ENCODE measurements around the gene TLR5.

The TLR5 gene

GRCh38 chr1:223062177-223062576, 80.9 kb downstream of the TLR5 start:
- no peak for DNase-seq

GRCh38 chr1:223059526-223059925, 83.5 kb downstream of the TLR5 start:
- no peak for DNase-seq
